GM12891 (cell line): ENCODE measurements around the gene LPO.

Experiments
- POLR2A ChIP-seq: IDR thresholded peaks from 2 replicates; pipeline ENCODE4 v1.6.1; 2011; ENCODE audit warnings: low read depth, low read length, control low read depth
- POLR2AphosphoS5 ChIP-seq: IDR thresholded peaks from 2 replicates; pipeline ENCODE4 v1.6.1; 2011; ENCODE audit warnings: low read depth, low read length, control low read depth
- SPI1 ChIP-seq: IDR thresholded peaks from 2 replicates; pipeline ENCODE4 v1.6.1; 2011; ENCODE audit warnings: low read depth, low read length, control low read depth
- TAF1 ChIP-seq: IDR thresholded peaks from 2 replicates; pipeline ENCODE4 v1.6.1; 2011; ENCODE audit warnings: low read depth, low read length, control low read depth

- TF ChIP-seq POLR2A (no peak), SPI1 (no peak), POLR2AphosphoS5 (no peak), TAF1 (no peak)
Measured at GRCh38 chr17:58267347-58268324, 29.3 kb downstream of the LPO start.
